Skin of body (tissue), 2 donors: Measurements from ENCODE around the gene TNFAIP8L3. TPM values are rescaled to one million over a fixed set of nuclear protein-coding genes. Genes with fewer than 3 reads are reported as not detected.
"Not testable (repeated sequence)": the region's sequence is repeated elsewhere in the genome, so short reads cannot be mapped to it uniquely, and the experiment has no call there.

Experiments
- DNase-seq: peaks from one replicate; lab custom pipeline; 2025; lab: John Stamatoyannopoulos, UW
- total RNA-seq: library from RNA; depleted of rRNA; stranded (reverse); fragments of >200 nt; gene quantifications from one replicate; pipeline ENCODE4 v1.2.3, GENCODE V29; 2014

The TNFAIP8L3 gene
- total RNA-seq, 1 donor from 2014 or later, result 5.8 TPM

GRCh38 chr15:51060030-51060673, 34.6 kb downstream of the TNFAIP8L3 start:
- no peak for DNase-seq

DNA sequence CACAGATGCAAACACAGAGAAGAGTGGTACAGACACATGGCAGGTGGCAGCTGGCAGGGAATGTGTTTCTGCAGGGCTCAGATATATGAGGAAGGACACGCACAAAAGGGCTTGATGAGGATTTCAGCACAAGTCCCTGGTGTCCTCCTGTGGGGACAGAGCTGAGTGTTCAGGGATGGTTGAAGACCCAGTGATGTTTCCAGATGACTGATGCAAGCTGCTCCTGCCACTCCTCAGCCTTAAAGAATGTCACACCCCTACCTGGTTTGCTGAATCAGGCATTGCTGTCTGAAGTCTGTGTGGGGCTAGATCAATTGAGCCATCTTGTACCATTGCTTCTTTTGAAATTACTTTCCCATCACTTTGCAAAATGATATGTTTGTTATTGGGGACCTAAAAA, 40.2 kb downstream of the TNFAIP8L3 start:
- no peak for DNase-seq

DNA sequence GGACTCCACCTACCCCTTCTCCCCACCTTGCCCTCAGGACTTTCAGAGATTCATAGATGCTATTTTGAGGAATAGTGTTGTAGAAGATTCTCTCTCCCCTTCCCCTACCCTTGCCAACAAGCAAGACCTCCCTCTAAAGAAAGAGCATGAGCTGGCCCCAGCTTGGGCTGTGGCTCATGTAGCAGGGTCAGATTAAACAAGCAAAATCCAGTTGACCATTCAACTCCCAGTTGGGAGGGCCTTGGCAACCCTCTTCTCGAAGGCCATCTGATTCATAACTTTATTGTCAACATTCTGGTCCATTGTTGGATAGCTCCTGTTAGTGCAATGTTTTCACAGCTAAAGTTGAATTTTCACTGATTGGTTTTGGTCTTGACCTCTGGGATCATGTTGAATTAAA, 41.1 kb downstream of the TNFAIP8L3 start:
- DNase-seq, result no peak

- DNase-seq, result peak; percentile 4
These were observed 42.9 kb downstream of the TNFAIP8L3 start for GRCh38 chr15:51051776-51052175.

DNA sequence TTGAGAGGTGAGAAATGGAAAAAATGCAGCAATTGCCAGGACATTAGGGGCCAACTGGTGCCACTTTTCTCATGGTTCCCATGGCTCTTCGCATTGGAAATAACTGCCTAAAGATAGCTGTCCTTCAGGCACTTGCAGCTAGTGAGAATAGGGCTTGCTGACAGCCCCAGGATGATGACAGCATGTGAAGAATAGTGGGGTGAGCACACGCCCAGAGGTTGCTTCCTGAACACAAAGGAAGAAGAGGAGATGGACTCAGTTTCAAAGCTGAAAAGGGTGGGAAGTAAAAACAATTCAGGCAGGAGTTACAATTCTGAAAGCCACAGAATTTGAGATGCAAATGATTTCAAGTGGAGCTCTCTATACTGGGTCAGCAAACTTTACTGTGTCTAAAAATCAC, 45.6 kb downstream of the TNFAIP8L3 start:
- no peak for DNase-seq

DNA sequence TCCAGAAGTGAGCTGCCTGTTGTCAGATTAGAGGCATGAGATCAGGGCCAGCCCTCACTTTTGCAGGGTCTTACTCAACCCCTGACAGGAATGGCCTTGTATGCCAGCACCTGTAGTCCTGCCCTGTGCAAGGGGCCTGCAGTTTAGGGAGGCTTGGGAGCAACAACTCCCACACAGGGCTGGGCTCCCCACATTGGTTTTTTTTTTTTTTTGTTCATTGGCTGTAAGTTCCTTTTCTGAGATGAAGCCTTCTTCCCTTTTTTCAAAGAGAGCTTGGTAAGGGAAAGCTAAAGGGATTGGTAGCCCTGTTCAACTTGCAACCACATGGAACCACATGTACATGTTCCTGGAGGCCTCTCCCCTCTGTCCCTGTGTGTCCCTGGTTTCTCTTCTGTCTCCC, 46.4 kb downstream of the TNFAIP8L3 start:
- DNase-seq, result no peak

DNA sequence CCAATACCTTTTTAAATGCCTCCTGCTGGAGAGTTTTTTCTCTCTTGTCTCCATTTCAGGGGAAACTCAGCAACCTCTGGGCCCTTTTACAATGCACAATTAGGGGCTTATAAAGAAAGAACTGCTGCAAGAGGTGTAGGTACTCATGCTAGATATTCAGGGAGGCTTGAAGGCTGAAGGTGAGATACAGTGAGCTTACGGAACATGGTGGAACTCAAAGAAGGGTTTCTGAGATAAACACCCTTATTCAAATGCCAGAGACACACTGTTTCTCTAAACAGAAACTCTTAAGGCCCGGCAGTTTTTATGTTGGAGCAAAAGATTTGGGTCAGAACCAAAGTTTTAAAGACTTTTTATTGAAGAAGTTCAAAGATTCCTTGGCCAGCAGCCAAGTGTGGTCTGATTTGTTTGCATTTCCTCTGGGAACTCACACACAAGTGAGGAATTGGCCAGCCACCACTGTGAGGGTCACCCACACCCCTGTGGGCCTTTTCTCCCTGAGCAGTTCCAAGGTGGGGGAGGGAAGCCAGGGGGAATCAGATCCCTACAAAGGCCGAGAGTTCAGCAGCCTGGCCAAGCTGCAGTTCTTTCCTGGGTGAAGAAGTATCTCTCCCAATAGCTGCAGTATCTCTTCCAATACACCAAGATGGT, 47.8 kb downstream of the TNFAIP8L3 start:
- no peak for DNase-seq

DNA sequence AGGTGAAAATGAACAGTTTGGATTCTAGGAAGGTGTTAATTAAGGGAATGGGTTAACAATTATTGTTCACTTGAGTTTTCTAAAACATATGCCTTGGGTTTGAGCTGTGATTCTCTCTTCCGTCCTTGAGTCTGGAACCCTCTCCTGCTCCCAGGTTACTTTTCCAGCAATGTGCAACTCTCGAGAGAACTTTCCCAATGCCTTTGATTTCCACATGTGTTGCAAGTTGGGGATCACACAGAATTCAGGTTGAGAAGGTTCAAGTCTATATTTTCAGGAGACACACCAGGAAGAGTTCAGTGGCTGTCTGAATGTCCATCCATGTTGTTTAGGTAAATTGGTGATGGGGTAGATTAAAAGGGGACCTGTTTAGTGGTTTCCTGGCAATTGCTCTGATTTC, 48.7 kb downstream of the TNFAIP8L3 start:
- DNase-seq, result no peak

GRCh38 chr15:51044037-51044727, 50.5 kb downstream of the TNFAIP8L3 start:
- no peak for DNase-seq

DNA sequence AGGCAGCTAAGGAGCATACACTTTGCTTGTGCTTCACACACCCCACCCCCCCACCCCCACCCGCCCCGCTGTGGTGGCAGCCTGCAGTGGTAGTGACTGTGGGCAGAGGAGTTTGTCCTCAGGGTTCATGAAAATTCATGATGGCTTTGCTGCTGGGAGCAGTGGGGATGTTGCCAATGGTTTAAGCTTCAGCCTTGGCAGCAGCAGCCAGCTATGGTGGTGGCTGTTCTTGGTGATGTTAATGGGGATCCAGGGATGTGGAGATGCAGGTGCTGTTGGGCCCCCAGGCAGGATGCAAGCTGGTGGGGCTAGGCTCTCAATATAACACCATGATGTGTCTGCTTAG, 55.8 kb downstream of the TNFAIP8L3 start:
- DNase-seq, result no peak

DNA sequence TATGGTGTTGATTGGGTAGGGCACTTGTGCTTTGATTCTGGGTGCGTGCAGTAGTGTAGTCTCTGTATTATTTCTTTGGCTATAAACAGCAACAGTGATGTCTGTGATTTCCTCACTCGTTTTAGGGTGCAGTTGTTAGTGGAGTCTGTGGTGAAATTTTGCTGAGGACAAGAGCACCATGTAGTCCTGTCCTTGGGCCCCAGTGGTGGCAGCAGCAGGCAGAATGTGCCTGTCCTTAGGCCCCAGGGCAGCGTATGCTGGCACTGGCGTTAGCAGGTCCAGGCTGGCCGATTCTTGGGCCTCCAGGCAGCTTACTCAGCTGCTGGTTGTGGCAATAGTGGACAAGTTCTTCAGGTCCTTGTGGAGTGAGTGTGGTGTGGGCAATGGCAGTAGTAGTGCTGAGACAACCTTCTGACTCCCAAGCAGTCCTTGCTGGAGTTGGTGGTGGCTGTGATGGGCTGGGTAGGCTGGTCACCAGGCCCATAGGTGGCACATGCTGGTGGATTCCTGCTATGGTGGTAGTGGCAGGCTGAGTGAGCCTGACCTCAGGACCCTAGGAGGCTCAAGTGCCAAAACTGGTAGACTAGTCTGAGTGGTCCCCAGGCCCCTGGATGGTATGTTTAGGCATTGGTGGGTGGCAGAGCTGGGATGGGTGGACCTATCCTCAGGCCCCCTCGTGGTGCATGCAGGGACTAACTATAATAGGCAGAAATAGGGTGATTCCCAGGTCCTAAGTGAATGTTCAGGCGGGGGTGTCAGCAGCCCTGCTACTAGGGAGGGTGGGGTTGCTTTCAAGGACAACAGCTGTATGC, 56.3 kb downstream of the TNFAIP8L3 start:
- no peak for DNase-seq

DNA sequence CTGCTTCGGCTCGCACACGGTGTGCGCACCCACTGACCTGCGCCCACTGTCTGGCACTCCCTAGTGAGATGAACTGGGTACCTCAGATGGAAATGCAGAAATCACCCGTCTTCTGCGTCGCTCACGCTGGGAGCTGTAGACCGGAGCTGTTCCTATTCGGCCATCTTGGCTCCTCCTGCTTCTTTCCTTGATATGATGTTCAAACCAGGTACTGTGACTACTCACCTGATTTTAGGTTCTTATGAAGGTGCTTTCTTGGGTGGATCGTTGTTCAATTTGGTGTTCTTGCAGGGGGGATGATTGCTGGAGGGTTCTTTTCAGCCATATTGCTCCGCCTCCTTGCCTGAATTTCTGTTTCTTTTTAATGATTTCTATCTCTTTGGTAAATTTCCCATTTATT, 57.2 kb downstream of the TNFAIP8L3 start:
- not testable (repeated sequence) for DNase-seq

DNA sequence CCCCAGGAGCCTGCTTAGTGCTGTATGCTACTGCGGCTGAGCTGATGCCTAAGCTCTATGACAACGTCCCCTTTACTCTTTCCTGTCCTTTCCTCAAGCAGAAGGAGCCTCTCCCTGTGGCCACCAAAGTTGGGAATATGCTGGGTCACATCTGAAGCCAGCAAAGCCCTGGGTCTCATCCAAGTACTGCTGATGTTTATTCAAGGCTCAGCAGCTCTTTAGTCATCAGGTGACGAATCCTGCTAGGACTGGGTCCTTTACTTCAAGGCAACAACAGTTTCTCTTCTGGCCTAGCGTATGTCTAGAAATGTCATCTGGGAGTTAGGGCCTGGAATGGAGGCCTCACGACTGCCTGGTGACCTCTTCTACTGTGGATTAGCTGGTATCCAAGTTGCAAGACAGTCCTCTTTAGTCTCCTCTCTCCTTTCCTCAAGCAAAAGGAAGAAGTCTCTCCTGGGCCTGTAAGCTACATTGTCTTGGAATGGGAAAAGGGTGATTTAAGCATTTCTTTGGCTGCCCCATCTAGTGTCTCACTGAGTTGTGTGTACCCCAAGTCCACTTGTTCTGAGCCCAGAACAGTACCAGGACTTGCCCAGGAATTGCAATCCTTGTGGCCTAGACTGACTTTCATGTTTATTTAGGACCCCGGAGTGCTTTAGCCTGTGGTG, 63.9 kb downstream of the TNFAIP8L3 start:
- no peak for DNase-seq

DNA sequence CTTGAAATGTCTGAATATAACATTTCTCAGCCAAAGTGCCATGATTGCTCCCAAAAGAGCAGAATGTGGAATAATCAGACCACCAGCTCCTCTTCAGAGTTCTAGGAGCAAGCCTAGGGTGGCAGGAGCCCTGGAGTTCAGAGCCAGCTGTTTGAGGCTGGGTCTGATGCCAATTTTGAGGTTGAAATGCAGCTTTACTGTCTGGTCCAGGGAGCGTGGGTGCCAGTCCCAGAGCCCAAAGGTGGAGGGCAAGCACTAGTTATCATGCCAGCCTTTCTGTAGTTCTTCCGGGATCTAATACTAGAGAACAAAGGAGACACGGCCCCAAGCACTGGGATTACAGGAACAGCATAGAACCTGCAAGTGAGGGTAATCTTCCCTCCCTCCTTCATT, 69.3 kb downstream of the TNFAIP8L3 start:
- DNase-seq, result no peak

DNA sequence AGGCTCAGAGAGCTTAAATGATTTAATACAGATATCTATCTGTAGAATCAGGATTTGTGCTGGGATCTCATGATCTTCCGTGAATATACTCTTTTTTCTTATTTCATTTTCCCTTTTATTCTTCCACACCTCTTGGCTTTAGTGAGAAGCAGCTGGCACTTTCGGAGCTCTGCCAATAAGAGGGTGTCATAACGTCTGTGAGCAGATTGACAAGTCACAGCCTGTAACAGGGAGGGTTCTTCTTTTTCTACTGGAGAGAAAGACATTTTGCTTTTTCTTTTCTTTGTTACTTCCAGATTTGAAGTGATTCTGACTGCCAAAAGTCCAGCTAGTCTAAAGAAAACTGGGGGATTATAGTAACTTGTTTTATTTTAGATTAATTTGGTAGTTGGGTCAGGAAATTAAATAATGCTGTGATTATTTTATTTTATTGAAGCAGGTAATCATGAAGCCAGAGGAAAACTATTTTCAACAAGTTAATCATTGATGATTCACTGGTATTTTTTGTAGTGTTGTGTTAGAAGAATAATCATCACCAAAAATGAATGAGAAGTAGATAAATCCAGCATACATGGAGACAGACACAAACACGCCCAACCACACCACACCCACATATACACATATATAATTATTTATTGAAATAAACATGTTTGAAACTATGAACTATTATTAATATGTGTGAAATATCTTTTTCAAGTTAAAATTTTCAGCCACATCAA, 69.8 kb downstream of the TNFAIP8L3 start:
- DNase-seq, result peak; percentile 15

DNA sequence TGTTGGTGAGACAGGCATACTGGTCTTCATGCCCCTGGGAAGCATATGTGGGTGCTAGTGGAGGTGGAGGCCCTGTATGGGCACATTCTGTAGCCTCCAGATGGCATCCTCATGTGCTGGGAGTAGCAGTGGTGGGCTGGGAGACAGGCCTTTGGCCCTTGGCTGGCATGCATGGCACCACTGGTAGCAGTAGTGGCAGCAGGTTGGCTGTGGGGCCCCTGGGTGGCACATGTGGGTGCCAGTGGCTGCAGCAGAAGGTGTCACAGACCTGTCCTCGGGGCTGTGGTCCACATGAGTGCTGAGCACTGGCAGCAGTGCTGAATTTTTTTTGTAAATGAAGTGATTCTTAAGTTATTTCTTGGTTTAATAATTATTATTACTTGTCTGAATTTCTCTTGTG, 71.2 kb downstream of the TNFAIP8L3 start:
- DNase-seq, result no peak

DNA sequence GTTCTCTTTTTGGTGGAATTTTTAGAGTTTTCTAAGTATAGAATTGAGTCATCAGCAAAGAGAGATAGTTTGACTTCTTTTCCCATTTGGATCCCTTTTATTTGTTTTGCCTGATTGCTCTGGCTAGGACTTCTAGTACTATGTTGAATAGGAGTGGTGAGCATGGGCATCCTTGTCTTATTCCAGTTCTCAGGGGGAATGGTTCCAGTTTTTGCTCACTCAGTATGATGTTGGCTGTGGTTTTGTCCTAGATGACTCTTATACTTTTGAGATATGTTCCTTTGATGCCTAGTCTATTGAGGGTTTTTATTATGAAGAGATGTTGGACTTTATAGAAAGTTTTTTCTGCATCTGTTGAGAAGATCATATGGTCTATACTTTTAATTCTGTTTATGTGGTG, 72.5 kb downstream of the TNFAIP8L3 start:
- DNase-seq, result no peak

DNA sequence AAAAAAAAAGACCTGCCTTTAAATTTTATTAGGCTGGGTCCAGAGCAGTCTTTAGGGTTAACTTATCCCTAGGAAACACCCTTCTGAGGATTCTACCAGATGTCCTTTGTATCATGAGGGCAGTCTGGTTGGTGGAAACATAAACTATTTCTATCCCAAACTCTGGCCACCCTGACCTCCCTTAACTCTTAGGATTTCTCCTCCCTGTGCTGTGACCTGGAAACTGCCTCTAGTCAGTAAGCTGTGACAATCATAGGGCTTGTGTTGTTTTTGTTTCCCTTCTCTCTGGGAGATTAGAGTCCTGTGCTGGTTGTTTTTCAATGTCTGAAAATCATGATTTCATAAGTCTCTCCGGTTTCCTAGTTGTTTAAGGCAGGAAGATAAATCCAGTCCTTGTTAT, 78.1 kb downstream of the TNFAIP8L3 start:
- DNase-seq, result no peak

GRCh38 chr15:51011212-51011611, 83.5 kb downstream of the TNFAIP8L3 start:
- DNase-seq, result no peak

- DNase-seq, result no peak
These were observed 87.5 kb downstream of the TNFAIP8L3 start for GRCh38 chr15:51007131-51007666.
